NT2/D1 (cell line): ENCODE measurements around the gene RTP3.

ENCODE experiments used
- SUZ12 ChIP-seq: IDR thresholded peaks from 2 replicates; pipeline ENCODE4 v1.6.1; 2011; ENCODE audit not compliant: insufficient read length, insufficient read depth; ENCODE audit errors: extremely low read depth
- YY1 ChIP-seq: IDR thresholded peaks from 2 replicates; pipeline ENCODE4 v1.6.1; 2011; ENCODE audit not compliant: insufficient read length, insufficient read depth
- ZNF274 ChIP-seq: IDR thresholded peaks from 2 replicates; pipeline ENCODE4 v1.6.1; 2011; ENCODE audit warnings: mild to moderate bottlenecking, low read depth, low read length

DNA sequence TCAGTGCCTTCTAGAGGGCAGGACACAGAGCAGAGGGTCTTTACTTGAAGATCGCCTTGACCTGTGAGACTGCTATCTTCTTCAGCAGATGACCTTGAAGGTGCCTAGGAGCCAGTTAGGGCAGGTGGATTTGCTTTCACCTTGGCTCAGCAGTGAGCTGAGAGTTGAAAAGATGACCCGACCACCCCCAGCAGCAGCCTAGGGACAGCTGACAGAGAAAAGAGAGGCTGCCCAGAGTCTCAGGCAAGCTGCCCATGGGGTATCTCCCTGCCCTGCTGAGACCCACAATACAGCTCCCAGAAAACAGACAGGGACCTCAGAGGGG is 32.6 kb upstream of the RTP3 start:
- TF ChIP-seq YY1 (no peak), SUZ12 (no peak), ZNF274 (no peak)
